VCaP (cell line): ENCODE data around the gene TLR1.
A peak's percentile ranks its signal among the peaks of the same experiment; 100 is the strongest.
"Not testable (repeated sequence)": the region's sequence is repeated elsewhere in the genome, so short reads cannot be mapped to it uniquely, and the experiment has no call there.

Experiments
- H3K27ac ChIP-seq: fragments of 450-650 bp; 2 replicates; pipeline ENCODE4 v1.5.1; 2017
- CTCF ChIP-seq: fragments of 450-650 bp; conservative IDR thresholded peaks from 2 replicates; pipeline ENCODE4 v1.5.1; 2017; ENCODE audit warnings: mild to moderate bottlenecking, moderate library complexity

The TLR1 gene

GRCh38 chr4:38782452-38783108 lies 22.0 kb downstream of the TLR1 start, which contains the start of gene TLR10:
Gene TLR10, minus strand, starts transcription at chr4:38782990. Its CDS starts 7,400 bp downstream, at chr4:38775590.
- peak; percentile 86 for TF ChIP-seq CTCF
- no peak within 1 kb of the TSS for H3K27ac ChIP-seq

GRCh38 chr4:38781854-38782261 lies 22.7 kb downstream of the TLR1 start:
- H3K27ac ChIP-seq, result no peak overlapping the region

GRCh38 chr4:38780833-38781484 lies 23.6 kb downstream of the TLR1 start:
- TF ChIP-seq CTCF, result no peak
- H3K27ac ChIP-seq, result no peak overlapping the region

More at GRCh38 chr4:38781854-38782261, 22.7 kb downstream of the TLR1 start:
- no peak for TF ChIP-seq CTCF

- no peak overlapping the region for H3K27ac ChIP-seq
- no peak for TF ChIP-seq CTCF
Measured at GRCh38 chr4:38779790-38780189, 24.8 kb downstream of the TLR1 start.

GRCh38 chr4:38777925-38778324 lies 26.7 kb downstream of the TLR1 start:
- H3K27ac ChIP-seq, result not testable (repeated sequence)

GRCh38 chr4:38775326-38775725 lies 29.3 kb downstream of the TLR1 start:
- no peak for TF ChIP-seq CTCF
- no peak overlapping the region for H3K27ac ChIP-seq

GRCh38 chr4:38774181-38774955 lies 30.2 kb downstream of the TLR1 start:
- no peak for TF ChIP-seq CTCF
- H3K27ac ChIP-seq, result no peak overlapping the region

GRCh38 chr4:38770281-38770680 lies 34.3 kb downstream of the TLR1 start:
- not testable (repeated sequence) for H3K27ac ChIP-seq
